ENCODE measurements around the gene ILDR2.
"Not testable (repeated sequence)": the region's sequence is repeated elsewhere in the genome, so short reads cannot be mapped to it uniquely, and the experiment has no call there.

Gene ILDR2

GRCh38 chr1:166884040-166884642 is 91.2 kb downstream of the ILDR2 start:
- DNase-seq: peak; percentile 38

DNA sequence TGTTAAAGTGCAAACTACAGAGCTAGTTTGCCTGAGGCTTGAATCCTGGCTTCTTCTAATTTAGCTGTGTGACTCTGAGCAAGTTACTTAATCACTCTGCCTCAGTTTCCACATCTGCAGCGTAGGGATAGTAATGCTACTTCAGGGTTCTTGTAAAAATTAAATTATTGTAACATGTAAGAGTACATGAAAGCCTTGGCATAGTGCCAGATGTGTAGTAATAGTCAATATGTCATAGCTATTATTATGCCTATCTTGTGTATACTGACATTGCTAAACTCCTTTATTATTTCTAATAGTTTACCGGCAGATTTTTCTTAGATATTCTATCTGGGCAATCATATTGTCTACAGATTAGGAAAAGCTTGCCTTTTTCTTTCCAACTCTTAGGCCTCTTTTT is 92.4 kb downstream of the ILDR2 start:
- DNase-seq: no peak

GRCh38 chr1:166878173-166878917 is 97.0 kb downstream of the ILDR2 start:
- DNase-seq: not testable (repeated sequence)

DNA sequence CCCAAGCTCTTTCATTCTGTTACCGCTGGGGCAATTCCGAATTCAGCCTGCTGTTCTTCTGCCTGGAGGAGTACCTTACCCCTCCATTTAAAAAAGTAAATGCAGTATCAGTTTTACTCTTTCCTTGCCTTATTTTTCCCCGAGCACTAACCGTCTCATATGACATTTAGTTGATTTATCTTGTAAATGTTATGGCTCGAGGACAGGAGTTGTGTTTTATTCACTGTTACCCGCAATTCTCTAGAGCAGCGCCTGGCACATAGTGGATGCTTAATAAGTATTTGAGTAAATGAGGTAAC is 98.9 kb downstream of the ILDR2 start:
- DNase-seq: no peak

DNA sequence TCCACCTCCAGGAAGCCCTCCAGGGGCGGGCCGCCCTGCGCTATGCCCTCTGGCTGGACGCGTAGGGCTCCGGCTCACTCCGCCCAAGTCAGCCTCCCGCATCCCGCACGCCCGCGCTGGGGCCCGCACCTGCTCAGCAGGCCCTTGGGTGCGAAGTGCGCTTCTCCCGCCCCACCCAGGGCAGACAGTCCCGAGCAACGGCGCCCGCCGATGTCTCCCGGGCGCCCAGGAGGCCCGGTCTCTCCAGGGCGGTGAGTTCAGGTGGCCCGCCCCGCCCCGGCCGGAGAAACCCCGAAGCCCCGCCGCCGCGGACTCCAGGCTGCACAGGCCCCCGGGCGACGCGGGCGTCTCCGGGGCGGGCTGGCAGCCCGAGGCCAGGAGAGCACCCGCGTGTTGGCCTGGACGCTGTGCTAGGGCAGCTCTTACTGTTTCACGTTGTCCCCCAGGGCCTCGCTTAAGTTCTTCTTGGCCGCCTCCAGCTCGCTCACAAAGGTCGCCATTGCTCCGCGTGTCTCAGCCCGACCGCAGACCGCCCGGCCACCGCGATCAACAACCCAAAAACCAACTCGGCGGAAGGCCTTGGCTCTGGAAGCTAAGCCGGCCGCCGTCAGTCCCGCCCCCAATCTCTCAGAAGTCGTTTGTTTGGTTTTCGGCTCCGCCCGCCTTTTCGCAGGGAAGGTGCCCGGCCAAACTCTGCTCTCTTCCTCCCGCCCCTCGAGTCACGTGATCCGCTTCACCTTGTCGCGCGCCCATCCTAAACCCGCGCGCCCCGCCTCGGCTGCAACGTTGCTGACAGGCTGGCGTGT is 99.4 kb downstream of the ILDR2 start, which contains the start of gene TADA1:
TSS of gene TADA1 (minus strand) at position 531 of the 806 bp plus-strand sequence. CDS start at position 500, 31 bp downstream.
- peak; percentile 99 for DNase-seq

DNA sequence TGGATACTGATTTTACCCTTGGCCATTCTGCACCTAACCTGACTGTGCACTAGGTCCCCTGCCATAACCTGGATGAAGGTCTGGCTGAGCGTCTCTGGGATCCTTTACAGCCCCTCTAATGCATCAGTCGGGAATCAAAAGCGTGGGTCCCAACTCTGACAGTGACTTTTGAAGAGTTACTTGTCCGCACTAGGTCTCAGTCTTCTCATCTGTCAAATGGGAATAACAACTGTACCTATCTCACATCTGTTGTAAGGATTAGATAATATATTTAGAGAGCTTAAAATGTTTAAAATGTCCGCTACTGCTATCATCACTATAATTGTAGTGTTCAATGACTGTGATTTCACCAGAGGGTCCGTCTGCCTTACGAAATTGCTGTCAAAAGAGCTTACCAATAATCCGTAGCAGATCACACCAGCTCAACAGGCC is 100.0 kb downstream of the ILDR2 start:
- no peak for DNase-seq

GRCh38 chr1:166874464-166874863 is 100.9 kb downstream of the ILDR2 start:
- DNase-seq: no peak

GRCh38 chr1:166870584-166870983 is 104.8 kb downstream of the ILDR2 start:
- no peak for DNase-seq

DNA sequence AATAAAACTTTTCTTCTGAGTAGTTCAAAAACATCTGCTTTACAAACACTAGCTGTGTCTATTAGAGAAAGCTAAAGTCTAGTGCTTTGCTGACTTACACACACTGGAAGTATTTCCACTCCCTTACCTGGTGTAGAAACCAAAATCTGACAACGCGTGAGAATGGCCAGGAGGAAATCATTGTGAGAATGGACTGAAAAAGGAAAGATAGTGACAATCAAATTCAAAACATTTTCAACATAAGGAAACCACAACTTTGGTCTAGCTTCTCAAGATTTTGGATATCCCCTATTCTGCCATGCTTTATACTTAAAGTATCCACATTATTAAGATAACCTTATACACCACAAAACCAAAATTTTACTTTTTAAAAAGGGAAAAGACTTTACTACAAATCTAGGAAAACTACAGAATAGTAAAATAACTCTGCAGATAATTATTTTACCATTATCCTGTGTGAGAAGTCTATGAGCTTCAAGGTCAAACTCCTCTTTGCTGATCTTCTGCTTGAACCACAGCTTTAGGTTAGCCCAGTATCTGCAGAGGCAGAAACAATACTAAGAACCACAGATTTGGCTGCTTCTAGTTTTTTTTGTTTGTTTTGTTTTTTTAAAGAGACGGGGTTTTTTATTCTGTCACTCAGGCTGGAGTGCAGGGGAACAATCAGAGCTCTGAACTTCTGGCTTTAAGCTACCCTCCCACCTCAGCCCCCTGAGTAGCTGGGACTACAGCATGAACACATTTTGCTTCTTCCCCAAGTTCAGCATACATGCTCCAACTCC is 105.8 kb downstream of the ILDR2 start:
- DNase-seq: no peak

DNA sequence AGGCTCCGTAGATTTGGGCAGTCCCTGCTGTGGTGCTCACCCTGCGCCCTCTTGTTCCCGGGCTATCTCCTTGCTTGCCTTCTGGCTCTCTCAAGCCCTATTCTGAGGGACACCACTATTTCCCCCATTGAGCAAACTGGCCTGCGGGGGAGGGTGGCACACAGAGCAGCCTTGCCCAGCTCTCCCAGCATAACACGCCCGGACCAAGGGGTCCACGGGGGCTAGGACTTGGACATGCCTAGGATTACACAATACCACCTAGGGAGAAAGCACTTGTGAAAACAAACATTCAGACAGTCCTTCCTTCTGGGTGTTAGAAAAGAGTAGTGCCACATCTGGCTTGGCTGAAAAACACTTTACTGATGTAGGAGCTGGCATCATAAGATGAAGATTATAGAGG is 106.7 kb downstream of the ILDR2 start:
- no peak for DNase-seq

GRCh38 chr1:166865926-166866325 is 109.4 kb downstream of the ILDR2 start:
- no peak for DNase-seq

DNA sequence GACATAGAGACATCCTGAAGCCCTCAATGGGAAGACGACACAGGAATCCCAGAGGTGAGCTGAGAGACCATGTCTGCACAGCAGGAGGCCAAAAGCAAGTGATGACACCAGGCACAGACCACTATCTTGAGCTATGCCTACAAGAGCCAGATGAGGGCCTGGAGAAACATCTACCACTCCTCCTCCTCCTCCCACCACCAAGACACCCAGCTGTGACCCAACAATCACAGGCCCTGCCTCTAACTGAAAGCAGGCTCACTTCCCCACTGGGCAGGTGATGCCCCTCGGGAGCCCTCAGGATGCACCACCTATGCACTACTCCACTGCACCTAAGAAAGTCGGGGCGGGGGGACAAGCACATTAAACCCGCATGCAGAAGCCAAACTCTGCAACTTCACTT is 115.7 kb downstream of the ILDR2 start:
- no peak for DNase-seq

DNA sequence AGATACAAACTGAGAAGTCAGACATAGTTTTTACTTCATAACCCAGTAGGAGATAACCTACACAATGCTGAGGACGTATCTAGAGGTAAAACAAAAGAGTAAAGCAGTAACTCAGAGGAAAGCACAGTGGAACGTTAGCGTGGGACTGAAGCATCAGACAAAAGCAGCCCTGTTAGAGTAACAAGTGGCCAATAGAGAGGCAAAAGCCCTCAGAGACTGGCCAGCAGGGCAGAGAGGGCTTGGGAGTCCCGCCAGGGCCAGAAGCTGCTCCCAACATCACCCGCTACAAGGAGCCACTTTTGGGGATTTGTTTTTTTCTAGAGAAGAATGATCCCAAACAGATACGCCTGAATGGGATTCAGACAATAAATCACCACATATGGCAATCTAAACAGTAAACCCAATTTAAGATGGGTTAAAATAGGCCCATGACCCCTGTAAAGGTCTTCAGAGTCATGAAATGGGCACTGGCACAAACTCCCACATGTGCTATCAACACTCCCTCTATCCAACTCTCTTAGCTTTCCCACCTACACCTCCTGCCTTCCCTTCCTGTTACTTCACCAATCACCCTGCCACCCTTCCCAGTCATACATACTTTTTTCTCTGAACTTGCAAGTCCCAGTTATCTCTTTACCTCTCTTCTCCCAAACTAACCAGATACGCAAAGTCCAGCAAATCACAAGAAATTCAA is 116.5 kb downstream of the ILDR2 start:
- DNase-seq: no peak
